WTC11 (cell line): ENCODE measurements around the gene RPL37. TPM values are rescaled to one million over a fixed set of nuclear protein-coding genes. Genes with fewer than 3 reads are reported as not detected.

Experiments
- ATAC-seq: fragments of 200-7000 bp; cut with Tn5 transposase; 2 replicates; pipeline ENCODE4 v1.10.0; 2021; ENCODE audit warnings: mild to moderate bottlenecking, moderate library complexity
- CTCF ChIA-PET: fragments of 300-600 bp; sonication (Branson Sonifier 250); formaldehyde crosslinking; loops from one replicate; lab custom pipeline; 2021; ENCODE audit warnings: antibody characterized with exemption; lab: Charles Lee
- POLR2A ChIA-PET: fragments of 350-600 bp; sonication (Branson Sonifier 250); formaldehyde crosslinking; loops from one replicate; lab custom pipeline; 2021; ENCODE audit warnings: antibody characterized with exemption; lab: Charles Lee
- DNase-seq: peaks from one replicate; pipeline ENCODE4 v3.0.0; 2021; ENCODE audit warnings: low spot score
- H3K27ac Mint-ChIP-seq: 2 replicates; pipeline ENCODE4 v1.8.0; 2021; ENCODE audit warnings: mixed read lengths
- H3K27me3 Mint-ChIP-seq: 2 replicates; pipeline ENCODE4 v1.8.0; 2021; ENCODE audit warnings: low read depth, mild to moderate bottlenecking, moderate library complexity, mixed read lengths
- H3K36me3 Mint-ChIP-seq: 2 replicates; pipeline ENCODE4 v1.8.0; 2021; ENCODE audit warnings: mixed read lengths
- H3K4me1 Mint-ChIP-seq: 2 replicates; pipeline ENCODE4 v1.8.0; 2022; ENCODE audit warnings: mixed read lengths
- H3K4me3 Mint-ChIP-seq: 2 replicates; pipeline ENCODE4 v1.8.0; 2021; ENCODE audit warnings: mild to moderate bottlenecking, moderate library complexity, mixed read lengths
- H3K9me3 Mint-ChIP-seq: 2 replicates; pipeline ENCODE4 v1.8.0; 2021; ENCODE audit warnings: mixed read lengths
- E2F5 ChIP-seq: sonication (generic); formaldehyde crosslinking; IDR thresholded peaks from 2 replicates; pipeline ENCODE4 v1.8.1; 2022; ENCODE audit warnings: mild to moderate bottlenecking, moderate library complexity, missing genetic modification reagents
- ETV6 ChIP-seq: sonication (generic); formaldehyde crosslinking; IDR thresholded peaks from 2 replicates; pipeline ENCODE4 v1.8.1; 2022; ENCODE audit warnings: mild to moderate bottlenecking, missing genetic modification reagents
- FOXK1 ChIP-seq: sonication (generic); formaldehyde crosslinking; IDR thresholded peaks from 2 replicates; pipeline ENCODE4 v1.8.0; 2022; ENCODE audit warnings: mild to moderate bottlenecking, moderate library complexity, missing genetic modification reagents
- IRF1 ChIP-seq: sonication (generic); formaldehyde crosslinking; IDR thresholded peaks from 2 replicates; pipeline ENCODE4 v1.8.0; 2023; ENCODE audit warnings: missing genetic modification reagents
- PRRX2 ChIP-seq: fragments of 250-450 bp; sonication (Bioruptor Pico); IDR thresholded peaks from 2 replicates; pipeline ENCODE4 v1.8.0; 2021; ENCODE audit warnings: mild to moderate bottlenecking
- RORB ChIP-seq: fragments of 250-450 bp; sonication (Bioruptor Pico); IDR thresholded peaks from 2 replicates; pipeline ENCODE4 v1.9.0; 2021; ENCODE audit warnings: mild to moderate bottlenecking
- ZNF671 ChIP-seq: fragments of 250-450 bp; sonication (Bioruptor Pico); IDR thresholded peaks from 2 replicates; pipeline ENCODE4 v1.8.0; 2021; ENCODE audit warnings: mild to moderate bottlenecking
- total RNA-seq: library from RNA; stranded (reverse); gene quantifications from 3 replicates; pipeline ENCODE4 v1.2.3, GENCODE V29; 2021
- TF ChIP-seq, protein P1 (sequence below): sonication (generic); formaldehyde crosslinking; IDR thresholded peaks from 2 replicates; pipeline ENCODE4 v1.8.0; 2023; ENCODE audit warnings: missing genetic modification reagents, mild to moderate bottlenecking, borderline replicate concordance
- TF ChIP-seq, protein P2 (sequence below): fragments of 250-450 bp; sonication (Bioruptor Pico); IDR thresholded peaks from 2 replicates; pipeline ENCODE4 v1.8.0; 2021; ENCODE audit warnings: mild to moderate bottlenecking
- TF ChIP-seq, protein P3 (sequence below): sonication (generic); formaldehyde crosslinking; IDR thresholded peaks from 2 replicates; pipeline ENCODE4 v1.8.1; 2022; ENCODE audit warnings: low read depth, mild to moderate bottlenecking, moderate library complexity, missing genetic modification reagents, borderline replicate concordance
- TF ChIP-seq, protein P4 (sequence below): fragments of 200-600 bp; IDR thresholded peaks from 2 replicates; pipeline ENCODE4 v1.8.0; 2022; ENCODE audit warnings: antibody characterized with exemption
- TF ChIP-seq, protein P5 (sequence below): sonication (generic); formaldehyde crosslinking; IDR thresholded peaks from 2 replicates; pipeline ENCODE4 v1.8.1; 2023; ENCODE audit warnings: mild to moderate bottlenecking, moderate library complexity, missing genetic modification reagents
- TF ChIP-seq, protein P6 (sequence below): sonication (generic); formaldehyde crosslinking; IDR thresholded peaks from 2 replicates; pipeline ENCODE4 v1.8.0; 2022; ENCODE audit warnings: mild to moderate bottlenecking, missing genetic modification reagents

The RPL37 gene
- total RNA-seq, 1 experiment from 2014 or later, result 1,405 TPM

DNA sequence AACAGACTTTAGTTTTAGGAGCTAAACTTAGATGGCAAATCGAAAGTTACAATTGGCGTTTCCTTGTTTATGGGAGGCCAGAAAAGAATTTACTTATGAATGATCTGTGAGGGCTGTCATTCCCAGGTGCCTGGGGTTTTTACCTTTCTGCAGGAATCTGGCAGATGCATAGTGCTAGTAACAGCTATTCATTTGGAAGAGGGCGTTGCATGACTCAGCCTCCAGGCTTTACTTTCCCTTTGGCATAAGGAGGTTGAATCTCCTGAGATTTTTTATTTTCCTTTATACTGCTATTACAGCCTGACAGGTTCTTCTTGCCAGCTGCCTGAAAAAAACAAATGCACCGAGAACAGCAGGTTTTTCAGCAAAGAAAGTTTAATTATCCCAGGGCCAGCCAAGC, 36.2 kb upstream of the RPL37 start:
- Mint-ChIP-seq H3K9me3 (peaks cover 15% of the 10 kb centered on the region), H3K4me3 (no peak overlapping the region), H3K27ac (peak overlapping the region; percentile 61; the same call in 1 of the 2 replicates), H3K27me3 (no peaks in the 10 kb centered on the region), H3K4me1 (peaks cover 23% of the 10 kb centered on the region), H3K36me3 (no peaks in the 10 kb centered on the region)
- no peak for TF ChIP-seq E2F5
- TF ChIP-seq, protein P1, sequence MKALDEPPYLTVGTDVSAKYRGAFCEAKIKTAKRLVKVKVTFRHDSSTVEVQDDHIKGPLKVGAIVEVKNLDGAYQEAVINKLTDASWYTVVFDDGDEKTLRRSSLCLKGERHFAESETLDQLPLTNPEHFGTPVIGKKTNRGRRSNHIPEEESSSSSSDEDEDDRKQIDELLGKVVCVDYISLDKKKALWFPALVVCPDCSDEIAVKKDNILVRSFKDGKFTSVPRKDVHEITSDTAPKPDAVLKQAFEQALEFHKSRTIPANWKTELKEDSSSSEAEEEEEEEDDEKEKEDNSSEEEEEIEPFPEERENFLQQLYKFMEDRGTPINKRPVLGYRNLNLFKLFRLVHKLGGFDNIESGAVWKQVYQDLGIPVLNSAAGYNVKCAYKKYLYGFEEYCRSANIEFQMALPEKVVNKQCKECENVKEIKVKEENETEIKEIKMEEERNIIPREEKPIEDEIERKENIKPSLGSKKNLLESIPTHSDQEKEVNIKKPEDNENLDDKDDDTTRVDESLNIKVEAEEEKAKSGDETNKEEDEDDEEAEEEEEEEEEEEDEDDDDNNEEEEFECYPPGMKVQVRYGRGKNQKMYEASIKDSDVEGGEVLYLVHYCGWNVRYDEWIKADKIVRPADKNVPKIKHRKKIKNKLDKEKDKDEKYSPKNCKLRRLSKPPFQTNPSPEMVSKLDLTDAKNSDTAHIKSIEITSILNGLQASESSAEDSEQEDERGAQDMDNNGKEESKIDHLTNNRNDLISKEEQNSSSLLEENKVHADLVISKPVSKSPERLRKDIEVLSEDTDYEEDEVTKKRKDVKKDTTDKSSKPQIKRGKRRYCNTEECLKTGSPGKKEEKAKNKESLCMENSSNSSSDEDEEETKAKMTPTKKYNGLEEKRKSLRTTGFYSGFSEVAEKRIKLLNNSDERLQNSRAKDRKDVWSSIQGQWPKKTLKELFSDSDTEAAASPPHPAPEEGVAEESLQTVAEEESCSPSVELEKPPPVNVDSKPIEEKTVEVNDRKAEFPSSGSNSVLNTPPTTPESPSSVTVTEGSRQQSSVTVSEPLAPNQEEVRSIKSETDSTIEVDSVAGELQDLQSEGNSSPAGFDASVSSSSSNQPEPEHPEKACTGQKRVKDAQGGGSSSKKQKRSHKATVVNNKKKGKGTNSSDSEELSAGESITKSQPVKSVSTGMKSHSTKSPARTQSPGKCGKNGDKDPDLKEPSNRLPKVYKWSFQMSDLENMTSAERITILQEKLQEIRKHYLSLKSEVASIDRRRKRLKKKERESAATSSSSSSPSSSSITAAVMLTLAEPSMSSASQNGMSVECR (CRISPR knock-in tag), result no peak
- TF ChIP-seq ETV6, result no peak
- no peak for TF ChIP-seq ZNF671 (CRISPR knock-in tag)
- TF ChIP-seq RORB (CRISPR knock-in tag), result no peak
- no peak for TF ChIP-seq PRRX2 (CRISPR knock-in tag)
- TF ChIP-seq FOXK1 (CRISPR knock-in tag), result no peak
- TF ChIP-seq, protein P2, sequence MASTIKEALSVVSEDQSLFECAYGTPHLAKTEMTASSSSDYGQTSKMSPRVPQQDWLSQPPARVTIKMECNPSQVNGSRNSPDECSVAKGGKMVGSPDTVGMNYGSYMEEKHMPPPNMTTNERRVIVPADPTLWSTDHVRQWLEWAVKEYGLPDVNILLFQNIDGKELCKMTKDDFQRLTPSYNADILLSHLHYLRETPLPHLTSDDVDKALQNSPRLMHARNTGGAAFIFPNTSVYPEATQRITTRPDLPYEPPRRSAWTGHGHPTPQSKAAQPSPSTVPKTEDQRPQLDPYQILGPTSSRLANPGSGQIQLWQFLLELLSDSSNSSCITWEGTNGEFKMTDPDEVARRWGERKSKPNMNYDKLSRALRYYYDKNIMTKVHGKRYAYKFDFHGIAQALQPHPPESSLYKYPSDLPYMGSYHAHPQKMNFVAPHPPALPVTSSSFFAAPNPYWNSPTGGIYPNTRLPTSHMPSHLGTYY (CRISPR knock-in tag), result no peak
- TF ChIP-seq, protein P3, sequence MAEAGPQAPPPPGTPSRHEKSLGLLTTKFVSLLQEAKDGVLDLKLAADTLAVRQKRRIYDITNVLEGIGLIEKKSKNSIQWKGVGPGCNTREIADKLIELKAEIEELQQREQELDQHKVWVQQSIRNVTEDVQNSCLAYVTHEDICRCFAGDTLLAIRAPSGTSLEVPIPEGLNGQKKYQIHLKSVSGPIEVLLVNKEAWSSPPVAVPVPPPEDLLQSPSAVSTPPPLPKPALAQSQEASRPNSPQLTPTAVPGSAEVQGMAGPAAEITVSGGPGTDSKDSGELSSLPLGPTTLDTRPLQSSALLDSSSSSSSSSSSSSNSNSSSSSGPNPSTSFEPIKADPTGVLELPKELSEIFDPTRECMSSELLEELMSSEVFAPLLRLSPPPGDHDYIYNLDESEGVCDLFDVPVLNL, result no peak
- TF ChIP-seq, protein P4, sequence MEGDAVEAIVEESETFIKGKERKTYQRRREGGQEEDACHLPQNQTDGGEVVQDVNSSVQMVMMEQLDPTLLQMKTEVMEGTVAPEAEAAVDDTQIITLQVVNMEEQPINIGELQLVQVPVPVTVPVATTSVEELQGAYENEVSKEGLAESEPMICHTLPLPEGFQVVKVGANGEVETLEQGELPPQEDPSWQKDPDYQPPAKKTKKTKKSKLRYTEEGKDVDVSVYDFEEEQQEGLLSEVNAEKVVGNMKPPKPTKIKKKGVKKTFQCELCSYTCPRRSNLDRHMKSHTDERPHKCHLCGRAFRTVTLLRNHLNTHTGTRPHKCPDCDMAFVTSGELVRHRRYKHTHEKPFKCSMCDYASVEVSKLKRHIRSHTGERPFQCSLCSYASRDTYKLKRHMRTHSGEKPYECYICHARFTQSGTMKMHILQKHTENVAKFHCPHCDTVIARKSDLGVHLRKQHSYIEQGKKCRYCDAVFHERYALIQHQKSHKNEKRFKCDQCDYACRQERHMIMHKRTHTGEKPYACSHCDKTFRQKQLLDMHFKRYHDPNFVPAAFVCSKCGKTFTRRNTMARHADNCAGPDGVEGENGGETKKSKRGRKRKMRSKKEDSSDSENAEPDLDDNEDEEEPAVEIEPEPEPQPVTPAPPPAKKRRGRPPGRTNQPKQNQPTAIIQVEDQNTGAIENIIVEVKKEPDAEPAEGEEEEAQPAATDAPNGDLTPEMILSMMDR, result no peak
- TF ChIP-seq, protein P5, sequence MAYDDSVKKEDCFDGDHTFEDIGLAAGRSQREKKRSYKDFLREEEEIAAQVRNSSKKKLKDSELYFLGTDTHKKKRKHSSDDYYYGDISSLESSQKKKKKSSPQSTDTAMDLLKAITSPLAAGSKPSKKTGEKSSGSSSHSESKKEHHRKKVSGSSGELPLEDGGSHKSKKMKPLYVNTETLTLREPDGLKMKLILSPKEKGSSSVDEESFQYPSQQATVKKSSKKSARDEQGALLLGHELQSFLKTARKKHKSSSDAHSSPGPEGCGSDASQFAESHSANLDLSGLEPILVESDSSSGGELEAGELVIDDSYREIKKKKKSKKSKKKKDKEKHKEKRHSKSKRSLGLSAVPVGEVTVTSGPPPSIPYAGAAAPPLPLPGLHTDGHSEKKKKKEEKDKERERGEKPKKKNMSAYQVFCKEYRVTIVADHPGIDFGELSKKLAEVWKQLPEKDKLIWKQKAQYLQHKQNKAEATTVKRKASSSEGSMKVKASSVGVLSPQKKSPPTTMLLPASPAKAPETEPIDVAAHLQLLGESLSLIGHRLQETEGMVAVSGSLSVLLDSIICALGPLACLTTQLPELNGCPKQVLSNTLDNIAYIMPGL (CRISPR knock-in tag), result no peak
- TF ChIP-seq, protein P6, sequence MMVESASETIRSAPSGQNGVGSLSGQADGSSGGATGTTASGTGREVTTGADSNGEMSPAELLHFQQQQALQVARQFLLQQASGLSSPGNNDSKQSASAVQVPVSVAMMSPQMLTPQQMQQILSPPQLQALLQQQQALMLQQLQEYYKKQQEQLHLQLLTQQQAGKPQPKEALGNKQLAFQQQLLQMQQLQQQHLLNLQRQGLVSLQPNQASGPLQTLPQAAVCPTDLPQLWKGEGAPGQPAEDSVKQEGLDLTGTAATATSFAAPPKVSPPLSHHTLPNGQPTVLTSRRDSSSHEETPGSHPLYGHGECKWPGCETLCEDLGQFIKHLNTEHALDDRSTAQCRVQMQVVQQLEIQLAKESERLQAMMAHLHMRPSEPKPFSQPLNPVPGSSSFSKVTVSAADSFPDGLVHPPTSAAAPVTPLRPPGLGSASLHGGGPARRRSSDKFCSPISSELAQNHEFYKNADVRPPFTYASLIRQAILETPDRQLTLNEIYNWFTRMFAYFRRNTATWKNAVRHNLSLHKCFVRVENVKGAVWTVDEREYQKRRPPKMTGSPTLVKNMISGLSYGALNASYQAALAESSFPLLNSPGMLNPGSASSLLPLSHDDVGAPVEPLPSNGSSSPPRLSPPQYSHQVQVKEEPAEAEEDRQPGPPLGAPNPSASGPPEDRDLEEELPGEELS, result no peak
- TF ChIP-seq IRF1 (CRISPR knock-in tag), result no peak
- CTCF ChIA-PET, result interaction anchor here (0.6 to 1.0 kb wide), 3 partner anchors 29 to 73 kb away, joined by 3 to 4 read pairs (median 4); partner anchors contain the start of gene PRKAA1
- DNase-seq, result no peak
- peak; percentile 78 for ATAC-seq
- POLR2A ChIA-PET, result no interaction called here
